Muscle of arm (tissue), 14 donors: ENCODE results near the gene PRDM4. TPM values are rescaled to one million over a fixed set of nuclear protein-coding genes. Genes with fewer than 3 reads are reported as not detected.

Experiments
- DNase-seq: peaks from one replicate; pipeline ENCODE4 v3.0.0-alpha.2; 2013
- long read RNA-seq, 11 donors: transcript quantifications; one replicate each; lab custom pipeline, GENCODE V29; 2026
- polyA plus RNA-seq, 12 donors: library from polyadenylated mRNA; unstranded; fragments of 120-200 nt; gene quantifications; one replicate each; pipeline ENCODE4 v1.2.1, GENCODE V29; 2013; ENCODE audit not compliant: insufficient read length in 12 of 12

The PRDM4 gene, protein sequence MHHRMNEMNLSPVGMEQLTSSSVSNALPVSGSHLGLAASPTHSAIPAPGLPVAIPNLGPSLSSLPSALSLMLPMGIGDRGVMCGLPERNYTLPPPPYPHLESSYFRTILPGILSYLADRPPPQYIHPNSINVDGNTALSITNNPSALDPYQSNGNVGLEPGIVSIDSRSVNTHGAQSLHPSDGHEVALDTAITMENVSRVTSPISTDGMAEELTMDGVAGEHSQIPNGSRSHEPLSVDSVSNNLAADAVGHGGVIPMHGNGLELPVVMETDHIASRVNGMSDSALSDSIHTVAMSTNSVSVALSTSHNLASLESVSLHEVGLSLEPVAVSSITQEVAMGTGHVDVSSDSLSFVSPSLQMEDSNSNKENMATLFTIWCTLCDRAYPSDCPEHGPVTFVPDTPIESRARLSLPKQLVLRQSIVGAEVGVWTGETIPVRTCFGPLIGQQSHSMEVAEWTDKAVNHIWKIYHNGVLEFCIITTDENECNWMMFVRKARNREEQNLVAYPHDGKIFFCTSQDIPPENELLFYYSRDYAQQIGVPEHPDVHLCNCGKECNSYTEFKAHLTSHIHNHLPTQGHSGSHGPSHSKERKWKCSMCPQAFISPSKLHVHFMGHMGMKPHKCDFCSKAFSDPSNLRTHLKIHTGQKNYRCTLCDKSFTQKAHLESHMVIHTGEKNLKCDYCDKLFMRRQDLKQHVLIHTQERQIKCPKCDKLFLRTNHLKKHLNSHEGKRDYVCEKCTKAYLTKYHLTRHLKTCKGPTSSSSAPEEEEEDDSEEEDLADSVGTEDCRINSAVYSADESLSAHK
- polyA plus RNA-seq, result 10 to 100 TPM in 11 of 12 donors, not detected in 1; 16.2 to 25.8 (median 19.2) TPM
- long read RNA-seq, donor 1, full-length matches to known transcripts, result 4 of 19 reads
- long read RNA-seq, donor 1, partial matches to known transcripts, result 15 of 19 reads
- long read RNA-seq, donor 1, other reads (novel, unspliced or antisense), result 0 of 19 reads
- long read RNA-seq, donor 2, full-length matches to known transcripts, result 4 of 4 reads
- long read RNA-seq, donor 2, partial matches to known transcripts, result 0 of 4 reads
- long read RNA-seq, donor 2, other reads (novel, unspliced or antisense), result 0 of 4 reads
- long read RNA-seq, donor 3, full-length matches to known transcripts, result 1 of 1 reads
- long read RNA-seq, donor 3, partial matches to known transcripts, result 0 of 1 reads
- long read RNA-seq, donor 3, other reads (novel, unspliced or antisense), result 0 of 1 reads
- long read RNA-seq, donor 4, result 0 reads
- long read RNA-seq, donor 5, result 0 reads
- long read RNA-seq, donor 6, partial matches to known transcripts, result 0 of 1 reads
- long read RNA-seq, donor 6, other reads (novel, unspliced or antisense), result 0 of 1 reads
- long read RNA-seq, donor 7, full-length matches to known transcripts, result 1 of 1 reads
- long read RNA-seq, donor 7, partial matches to known transcripts, result 0 of 1 reads
- long read RNA-seq, donor 7, other reads (novel, unspliced or antisense), result 0 of 1 reads
- long read RNA-seq, donor 8, full-length matches to known transcripts, result 2 of 2 reads
- long read RNA-seq, donor 8, partial matches to known transcripts, result 0 of 2 reads
- long read RNA-seq, donor 8, other reads (novel, unspliced or antisense), result 0 of 2 reads
- long read RNA-seq, donor 9, result 0 reads
- long read RNA-seq, donor 10, full-length matches to known transcripts, result 4 of 4 reads
- long read RNA-seq, donor 10, partial matches to known transcripts, result 0 of 4 reads
- long read RNA-seq, donor 10, other reads (novel, unspliced or antisense), result 0 of 4 reads
- long read RNA-seq, donor 11, full-length matches to known transcripts, result 3 of 3 reads
- long read RNA-seq, donor 11, partial matches to known transcripts, result 0 of 3 reads
- long read RNA-seq, donor 11, other reads (novel, unspliced or antisense), result 0 of 3 reads

DNA sequence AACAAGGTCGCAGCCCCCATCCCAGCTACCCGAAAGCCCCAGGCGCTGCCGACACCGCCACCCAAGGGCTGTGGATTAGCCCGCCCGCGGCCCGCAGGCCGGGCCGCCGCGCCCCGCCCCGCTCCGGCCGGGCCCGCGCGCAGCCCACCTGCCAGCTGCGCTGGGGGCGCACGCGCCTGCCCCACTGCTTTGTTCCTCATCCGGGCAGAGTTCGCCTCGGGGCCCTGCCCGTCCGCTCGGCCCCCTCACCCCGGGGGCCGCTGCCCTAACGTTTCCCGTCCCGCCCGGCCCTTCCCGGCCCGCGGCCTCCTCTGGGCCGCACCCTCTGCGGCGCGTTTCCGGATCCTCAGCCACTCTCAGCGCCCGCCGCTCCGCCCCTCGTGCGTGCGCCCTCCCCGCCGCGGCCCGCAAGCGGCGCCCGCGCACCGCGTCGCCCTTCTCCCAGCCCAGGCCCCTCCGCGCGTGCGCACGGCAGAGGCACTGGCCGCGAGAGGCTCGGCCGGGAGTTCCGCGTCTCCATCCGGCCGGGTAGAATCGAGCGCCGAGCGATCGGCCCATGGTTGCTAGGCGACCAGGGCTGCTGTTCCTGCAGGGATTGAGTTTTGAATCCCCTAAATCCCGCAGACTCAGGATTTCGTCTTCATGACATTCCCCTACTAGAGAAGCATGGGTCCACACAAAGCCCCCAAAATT is at the start of gene PRDM4:
TSS of gene PRDM4 (minus strand) at position 329 of the 693 bp plus-strand sequence. CDS start 622 bp downstream, outside the sequence.
- peak; percentile 93 for DNase-seq

DNA sequence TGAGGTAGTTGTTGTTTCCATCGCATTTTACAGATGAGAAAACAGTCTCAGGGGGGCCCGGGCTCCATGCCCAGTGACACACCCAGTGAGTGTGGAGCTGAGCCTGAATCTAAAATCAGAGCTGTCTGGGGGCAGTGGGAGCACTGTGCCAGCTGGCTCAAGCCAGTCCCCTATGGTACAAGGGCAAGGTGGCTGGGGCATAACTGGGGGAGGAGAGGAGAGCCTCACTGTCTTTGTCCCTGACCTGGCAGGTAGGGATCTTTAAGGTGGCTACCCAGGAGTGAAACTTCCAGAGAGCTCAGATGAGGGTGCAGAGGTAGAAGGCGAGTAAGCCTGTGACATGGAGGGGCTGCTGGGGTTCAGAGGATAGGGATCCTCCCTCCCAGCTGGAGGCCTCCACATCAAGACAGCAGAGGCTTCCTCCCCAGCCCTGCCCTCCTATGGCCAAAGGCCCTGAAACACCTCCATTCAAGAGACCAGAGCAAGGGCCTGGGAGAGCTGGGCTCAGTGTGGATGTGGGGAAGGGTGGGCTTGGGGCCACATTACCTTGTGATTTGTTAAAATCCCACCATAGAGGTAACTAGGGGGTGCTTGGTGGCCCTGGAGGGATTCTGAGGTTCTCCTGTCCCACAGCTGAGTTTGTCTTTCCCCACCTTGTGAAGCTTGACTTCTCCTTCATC is 46.7 kb upstream of the PRDM4 start:
- no peak for DNase-seq

DNA sequence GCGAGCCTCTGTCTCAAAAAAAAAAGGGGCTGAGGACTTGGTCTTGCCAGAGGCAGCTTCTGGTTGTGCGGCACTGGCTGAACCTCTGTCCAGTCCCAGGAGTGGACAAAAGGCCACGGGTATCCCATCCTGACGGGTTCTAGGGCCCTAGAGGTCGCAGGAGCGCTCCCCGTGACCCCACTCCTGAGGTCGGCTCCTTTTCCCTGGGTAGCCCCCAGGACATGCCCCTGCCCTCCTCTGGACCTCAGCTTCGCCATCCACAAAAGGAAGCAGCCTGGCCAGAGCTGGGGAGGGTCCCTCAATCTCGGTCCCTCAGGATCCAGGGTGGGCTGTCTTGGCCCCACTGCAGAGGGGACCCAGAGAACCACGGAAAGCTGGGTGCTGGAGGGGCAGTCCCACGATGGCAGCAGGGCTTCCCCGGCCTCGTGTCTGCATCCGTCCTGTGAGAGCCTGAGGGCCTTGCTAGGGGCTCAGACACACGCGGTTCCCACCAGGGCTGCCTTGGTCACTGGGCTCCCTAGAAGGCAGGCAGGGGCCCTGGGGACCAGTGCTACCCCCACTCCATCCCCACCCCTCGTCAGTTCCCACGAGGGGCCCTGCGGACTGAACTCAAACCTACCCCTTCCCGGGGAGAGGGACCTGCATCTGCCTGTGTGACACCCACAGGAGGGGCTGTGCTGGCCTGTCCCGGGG is 44.7 kb upstream of the PRDM4 start:
- DNase-seq, result no peak

DNA sequence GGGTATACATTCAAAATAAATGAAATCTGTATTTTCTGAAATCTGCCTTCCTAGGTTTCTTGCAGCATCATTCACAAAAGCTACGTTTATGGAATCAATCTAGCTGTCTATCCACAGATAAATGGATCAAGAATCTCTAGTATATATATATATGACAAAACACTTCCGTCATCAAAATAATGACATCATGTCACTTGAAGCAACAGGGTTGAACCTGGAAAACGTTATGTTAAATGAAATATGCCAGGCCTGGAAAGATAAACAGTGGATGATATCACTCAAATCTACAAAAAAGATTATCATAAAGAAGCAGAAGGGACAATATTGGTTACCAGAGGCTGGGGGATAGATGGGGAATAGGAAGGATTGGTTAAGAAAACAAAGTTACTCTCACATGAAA is 42.2 kb upstream of the PRDM4 start:
- no peak for DNase-seq

DNA sequence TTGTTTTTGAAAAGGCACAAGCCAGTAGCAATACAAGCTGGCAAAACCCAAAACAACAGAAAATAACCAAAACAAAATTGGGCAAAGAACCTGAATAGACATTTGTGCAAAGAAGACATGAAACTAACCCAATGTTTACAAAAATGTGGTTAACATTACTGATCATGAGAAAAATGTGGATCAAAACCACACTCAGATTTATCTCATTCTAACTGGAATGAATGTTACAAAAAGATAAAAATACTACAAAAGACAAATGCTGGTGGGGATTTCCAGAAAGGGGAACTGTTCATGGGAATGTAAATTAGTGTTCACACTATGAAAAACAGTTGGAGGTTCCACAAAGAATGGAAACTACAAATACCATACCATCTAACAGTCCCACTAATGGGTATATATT is 40.2 kb upstream of the PRDM4 start:
- DNase-seq, result no peak

DNA sequence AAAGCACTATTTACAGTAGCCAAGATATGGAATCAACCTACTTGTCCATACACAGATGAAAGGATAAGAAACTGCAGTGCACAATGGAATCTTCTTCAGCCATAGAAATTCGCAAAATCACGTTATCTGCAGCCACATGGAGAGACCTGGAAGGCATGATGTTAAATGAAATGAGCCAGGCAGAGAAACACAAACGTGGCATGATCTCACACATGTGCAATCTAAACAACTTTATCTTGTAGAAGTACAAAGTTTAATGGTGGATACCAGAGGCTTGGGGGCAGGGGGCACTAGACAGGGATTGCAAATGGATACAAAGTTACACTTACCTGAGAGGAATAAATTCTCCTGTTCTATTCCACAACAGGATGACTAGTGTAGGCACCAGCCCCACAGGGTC is 37.6 kb upstream of the PRDM4 start:
- DNase-seq, result no peak

DNA sequence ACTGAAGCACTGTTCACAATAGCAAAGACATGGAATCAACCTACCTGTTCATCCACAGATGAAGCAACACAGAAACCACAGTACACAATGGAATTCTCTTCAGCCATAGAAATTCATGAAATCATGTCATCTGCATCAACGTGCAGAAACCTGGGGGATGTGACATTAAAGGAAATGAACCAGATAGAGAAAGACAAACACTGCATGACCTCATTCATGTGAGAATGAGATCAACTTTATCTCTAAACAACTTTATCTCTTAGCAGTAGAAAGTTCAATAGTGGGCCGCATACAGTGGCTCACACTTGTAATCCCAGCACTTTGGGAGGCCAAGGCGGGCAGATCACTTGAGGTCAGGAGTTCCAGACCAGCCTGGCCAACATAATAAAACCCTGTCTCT is 33.5 kb upstream of the PRDM4 start:
- no peak for DNase-seq

DNA sequence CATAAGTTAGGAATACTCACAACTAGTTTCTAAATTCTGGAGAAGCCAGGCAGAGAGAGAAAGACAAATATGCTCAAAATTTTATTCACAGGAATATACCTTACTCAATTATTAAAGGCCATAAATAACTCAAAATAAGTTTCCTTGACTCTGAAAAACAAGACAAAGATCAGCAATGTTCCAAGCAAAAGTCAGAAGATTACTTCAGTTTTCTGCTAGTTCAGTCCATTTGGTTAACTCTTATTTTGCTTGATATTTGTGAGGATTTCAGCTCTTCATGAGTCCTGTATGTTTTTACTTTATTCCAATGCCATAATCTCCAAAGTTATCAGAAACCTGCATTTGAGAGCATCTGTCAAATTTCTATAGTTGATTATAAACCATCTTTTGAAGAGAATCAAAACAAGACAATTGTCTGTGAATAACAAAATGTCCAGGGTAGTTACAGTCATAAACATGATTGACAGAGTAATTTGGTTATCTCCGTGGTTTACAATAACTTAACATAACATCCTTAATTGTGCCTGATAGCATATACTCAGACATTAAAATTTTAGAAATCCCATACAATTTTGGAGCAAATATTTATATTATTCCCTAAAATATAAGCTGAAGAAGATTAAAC is 30.6 kb upstream of the PRDM4 start:
- DNase-seq, result no peak

DNA sequence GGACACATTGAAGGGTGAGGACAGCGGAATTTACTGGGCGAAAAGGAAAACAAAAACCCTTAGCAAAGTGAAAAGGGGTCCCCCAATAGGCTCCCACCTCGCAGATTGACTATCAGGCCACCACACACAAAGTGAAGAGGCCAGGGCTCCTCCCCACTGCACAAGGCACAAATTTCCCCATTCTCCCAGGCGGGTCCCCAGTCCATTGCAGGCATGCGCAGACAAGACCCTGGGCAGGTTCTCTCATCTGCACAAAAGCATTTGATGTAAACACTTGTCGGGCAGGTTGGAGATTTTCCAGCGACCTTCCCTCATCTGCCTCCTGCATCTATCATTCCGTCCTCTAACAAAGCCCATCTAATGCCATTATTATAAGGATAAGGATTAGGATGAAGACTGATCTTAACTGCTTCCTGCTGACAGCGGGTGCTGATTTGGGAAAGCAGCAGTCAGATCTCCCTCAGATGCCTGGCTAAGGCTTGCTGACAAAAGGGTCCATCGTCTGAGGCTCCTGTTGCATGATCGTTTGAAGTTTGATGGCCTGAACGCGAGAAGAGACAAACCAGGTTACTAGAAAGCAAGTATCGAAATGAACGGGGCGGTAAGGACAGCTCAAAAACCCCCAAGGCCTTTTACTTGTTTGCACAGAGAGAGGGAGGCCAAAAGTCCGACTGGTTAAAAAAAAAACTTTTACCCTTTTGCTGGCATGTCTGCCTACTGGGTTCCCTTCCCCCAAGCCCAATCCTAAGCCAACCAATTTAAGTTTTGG is 27.9 kb upstream of the PRDM4 start:
- DNase-seq, result no peak

DNA sequence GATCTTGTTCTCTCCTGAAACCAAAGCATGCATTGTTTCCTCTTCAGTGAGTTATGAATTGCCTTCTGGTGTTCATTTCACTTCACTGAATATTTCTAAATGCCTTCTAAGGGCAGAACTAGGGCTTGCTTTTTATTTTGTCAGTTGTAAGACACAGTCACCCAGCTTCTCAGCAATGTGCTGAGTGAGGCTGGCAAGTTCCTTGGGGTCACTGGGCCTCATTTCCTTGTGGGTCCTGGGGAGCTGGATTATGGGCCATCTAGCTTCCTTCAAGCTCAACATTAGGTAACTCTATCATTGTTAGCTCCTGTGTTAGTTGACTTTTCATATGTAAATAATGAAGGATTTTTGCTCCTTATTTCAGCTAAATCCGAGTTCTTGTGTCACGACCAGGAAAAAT is 27.3 kb upstream of the PRDM4 start:
- DNase-seq, result no peak

DNA sequence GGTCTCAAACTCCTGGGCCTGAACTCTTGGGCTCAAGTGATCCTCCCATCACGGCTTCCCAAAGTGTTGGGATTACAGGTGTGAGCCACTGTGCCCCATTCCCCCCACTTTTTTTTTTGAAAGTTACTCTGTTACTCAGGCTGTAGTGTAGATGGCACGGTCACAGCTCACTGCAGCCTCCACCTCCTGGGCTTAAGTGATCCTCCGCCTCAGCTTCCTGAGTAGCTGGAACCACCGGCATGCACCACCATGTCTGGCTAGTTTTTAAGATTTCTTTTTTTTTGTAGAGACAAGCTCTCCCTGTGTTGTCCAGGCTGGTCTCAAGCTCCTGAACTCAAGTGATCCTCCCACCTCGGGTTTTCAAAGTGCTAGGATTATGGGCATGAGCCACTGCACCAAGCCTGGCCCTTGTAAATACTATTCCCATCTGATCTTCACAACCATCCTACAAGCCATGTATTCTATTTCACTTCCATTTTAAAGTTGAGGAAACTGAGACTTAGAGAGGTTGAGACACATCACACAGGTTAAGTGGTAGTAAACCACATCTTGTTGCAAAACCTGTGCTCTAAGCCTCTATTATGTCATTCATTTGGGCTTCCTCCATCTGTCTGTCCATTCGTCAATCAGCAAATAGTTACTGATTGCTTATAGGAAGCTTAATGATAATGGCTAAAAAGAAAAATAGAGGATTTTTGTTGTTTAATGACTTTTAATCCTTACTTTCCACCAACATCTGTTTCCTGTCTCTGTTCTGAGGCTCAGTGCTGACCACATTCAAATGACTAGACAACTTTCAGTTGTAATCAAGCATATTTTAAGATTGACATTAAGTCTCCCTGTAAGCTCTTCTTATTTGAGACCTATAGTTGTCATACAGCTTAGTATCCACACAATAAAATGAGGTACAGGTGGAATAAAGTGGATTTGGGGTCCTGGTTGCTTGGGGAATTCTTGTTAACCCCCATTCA is 22.8 kb upstream of the PRDM4 start:
- no peak for DNase-seq

DNA sequence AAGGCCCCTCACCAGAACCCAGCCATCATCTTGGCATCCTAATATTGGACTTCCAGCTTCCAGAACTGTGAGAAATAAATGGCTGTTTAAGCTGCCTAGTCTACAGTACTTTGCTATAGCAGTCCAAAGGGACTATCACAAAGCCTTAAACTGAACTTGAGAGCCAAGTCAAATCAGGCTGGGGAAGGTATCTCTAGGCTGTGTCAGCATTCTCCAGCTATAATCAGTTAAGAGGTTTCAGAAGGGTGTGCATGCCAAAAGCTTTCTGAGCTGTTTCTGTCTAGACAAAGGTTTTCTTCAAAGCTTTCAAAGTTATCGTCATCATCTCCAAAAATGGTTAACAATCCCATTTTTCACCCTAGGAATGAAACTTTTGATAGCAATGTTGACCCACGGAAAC is 21.1 kb upstream of the PRDM4 start:
- DNase-seq, result no peak

DNA sequence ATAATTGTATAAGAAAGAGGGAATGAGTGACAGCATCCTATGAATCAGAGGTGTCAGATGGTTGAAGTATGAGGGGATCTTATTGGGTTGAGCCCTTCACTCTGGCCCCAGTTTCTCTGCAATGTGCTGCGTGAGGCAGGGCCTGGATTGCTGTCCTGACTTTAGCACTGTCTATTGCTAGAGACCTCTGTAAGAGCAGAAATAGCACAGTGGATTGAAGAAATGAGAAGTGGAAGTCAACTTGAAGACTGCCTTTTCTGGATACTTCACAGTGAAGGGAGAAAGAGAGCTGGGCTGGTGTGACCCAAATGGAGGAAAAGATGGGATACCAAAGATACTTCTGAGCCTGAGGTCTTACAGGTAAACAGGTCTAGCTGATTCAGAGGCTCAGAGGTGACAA is 19.4 kb upstream of the PRDM4 start:
- DNase-seq, result no peak

DNA sequence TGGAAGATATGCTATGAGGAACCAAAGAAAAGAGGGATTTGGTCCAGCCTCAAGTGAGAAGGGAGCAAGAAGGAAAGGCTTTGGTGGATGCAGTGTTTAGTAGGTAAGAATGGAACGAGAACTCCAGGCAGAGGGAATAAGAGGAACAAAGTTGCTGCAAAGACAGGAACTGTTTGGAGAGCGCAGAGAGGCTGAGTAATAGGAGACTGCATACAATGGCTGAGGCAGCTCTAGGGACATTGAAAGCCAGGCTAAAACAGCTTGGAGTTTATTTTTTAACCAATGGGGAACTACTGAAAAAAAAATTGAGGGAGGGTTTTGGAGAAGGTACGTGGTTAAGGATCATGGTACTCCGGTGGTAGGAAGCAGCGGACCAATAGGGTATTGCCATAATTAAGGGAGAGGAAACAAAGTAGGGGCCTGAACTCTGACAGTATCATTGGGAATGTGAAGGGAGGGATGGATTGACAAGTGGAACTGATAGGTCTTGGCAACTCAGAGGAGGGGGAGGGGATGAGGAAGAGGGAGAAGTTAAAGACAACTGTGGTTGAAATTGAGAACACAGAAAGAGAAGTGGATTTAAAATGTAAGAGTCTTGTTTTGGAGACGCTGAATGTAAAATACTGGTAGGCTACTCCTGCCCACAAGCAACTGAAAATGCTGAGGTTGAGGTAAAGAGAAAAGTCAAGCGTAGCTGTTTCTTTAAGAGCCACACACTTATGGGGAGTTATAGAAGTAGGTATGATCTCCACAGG is 18.3 kb upstream of the PRDM4 start:
- no peak for DNase-seq

DNA sequence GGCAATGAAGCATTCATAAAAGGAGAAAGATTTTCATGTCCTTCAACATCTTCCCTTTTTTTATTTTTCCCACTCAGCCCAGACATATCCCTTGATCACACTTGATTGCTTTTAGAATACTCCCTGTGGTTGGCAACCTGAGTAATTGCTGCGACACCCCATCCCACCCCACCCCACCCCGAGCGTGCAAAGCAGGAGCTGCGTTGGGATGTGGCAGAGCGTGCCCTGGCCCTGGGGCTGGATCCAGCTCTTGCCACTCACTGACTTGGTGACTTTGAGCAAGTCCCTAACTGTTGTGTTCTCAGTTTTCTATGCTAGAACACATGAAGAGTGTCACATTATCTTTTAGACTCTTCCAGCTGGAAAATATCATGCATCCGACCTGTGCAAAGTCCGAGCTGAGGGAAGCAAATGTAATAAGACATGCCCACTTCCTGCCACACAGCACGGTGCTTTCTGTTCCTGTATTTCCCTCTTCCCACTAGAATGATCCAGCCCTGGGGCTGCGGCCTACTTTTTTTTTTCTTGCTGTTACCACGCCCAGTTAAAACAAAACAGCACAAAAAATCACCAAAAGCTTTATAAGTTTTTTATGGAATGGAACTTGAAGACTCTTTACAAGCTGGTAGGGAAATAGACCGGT is 17.6 kb upstream of the PRDM4 start:
- no peak for DNase-seq
